ENCODE results near the gene TOGARAM2.

DNA sequence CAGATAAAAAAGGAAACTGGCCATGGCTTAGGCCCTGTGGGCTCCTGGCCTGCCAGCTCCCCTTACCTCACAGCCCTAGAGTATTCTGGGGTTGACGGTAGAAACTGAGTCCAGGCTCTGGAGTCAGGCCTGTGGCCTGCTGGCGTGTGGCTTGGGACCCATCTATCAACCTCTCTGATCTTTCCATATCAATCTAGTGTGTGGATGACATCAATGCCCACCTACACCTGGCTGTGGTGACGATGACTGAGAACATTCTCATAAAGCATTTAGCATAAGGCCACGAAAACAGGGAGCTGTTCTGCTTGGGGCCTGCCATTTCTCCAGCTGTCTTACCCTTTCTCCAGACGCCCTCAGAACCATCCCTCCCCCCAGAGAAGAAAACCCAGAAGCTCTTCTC lies 75.4 kb downstream of the TOGARAM2 start:
- TF ChIP-seq SP1 (IDR thresholded peaks at IDR 0.05): no peak
- TF ChIP-seq FOXM1 (IDR thresholded peaks at IDR 0.05; ENCODE audit: borderline replicate concordance): no peak
- no peak for TF ChIP-seq SUZ12 (IDR thresholded peaks at IDR 0.05)
- TF ChIP-seq PKNOX1 (IDR thresholded peaks at IDR 0.05): no peak
- TF ChIP-seq BHLHE40 (IDR thresholded peaks at IDR 0.05; ENCODE audit: borderline replicate concordance): no peak
- no peak for TF ChIP-seq L3MBTL2 (conservative IDR thresholded peaks at IDR 0.05)
- TF ChIP-seq FOXK2 (IDR thresholded peaks at IDR 0.05): no peak
- no peak for TF ChIP-seq HDGF (IDR thresholded peaks at IDR 0.05; ENCODE audit: borderline replicate concordance)
- no peak for TF ChIP-seq TARDBP (IDR thresholded peaks at IDR 0.05)
- no peak for TF ChIP-seq LEF1 (IDR thresholded peaks at IDR 0.05; ENCODE audit: borderline replicate concordance)
- no peak for TF ChIP-seq FOXA1 (IDR thresholded peaks at IDR 0.05)

Data from HEK293T (cell line).